VCaP (cell line): ENCODE measurements around the gene STAT5B.

ENCODE experiments used
- H3K27ac ChIP-seq: fragments of 450-650 bp; 2 replicates; pipeline ENCODE4 v1.5.1; 2017
- TF ChIP-seq, protein P1 (sequence below): fragments of 450-650 bp; conservative IDR thresholded peaks from 2 replicates; pipeline ENCODE4 v1.5.1; 2017; ENCODE audit warnings: mild to moderate bottlenecking, moderate library complexity

The STAT5B gene

DNA sequence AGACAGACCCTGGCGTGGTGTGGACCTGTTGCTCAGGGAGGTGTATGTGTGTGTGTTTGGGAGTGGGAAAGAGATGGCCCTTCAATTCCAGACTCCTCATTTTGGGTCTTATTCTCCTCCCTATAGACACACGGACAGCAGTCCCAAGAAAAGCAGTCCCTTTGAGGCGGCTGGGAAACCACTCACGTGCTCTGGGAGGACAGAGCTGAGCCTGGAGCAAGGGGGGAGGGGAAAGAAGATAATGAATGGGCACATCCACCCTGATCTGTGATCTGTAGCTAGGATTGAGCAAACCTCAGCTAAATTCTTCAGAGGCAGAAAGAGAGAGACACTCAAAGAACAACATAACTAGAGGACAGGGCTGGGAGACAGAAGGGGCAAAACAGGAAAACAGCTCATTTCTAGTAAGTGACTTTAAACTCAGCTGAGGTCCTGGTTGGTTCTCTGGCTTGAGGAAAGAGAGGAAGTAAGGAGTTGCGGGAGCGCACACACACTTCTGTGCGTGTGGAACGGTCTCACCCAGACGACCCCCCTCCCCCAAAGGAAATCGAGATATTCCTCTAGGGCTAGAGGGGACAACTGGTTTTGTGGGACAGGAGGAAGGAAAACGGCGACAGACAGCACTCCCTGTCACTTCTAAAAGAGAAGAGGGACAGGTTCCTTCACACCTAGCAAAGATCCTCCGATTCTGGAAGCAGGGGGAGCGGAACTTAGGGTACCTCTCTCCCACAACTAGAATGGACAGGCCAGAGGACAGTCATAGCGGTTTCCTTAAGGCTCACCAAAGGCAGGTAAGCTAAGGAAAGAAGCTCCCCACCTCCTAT lies 122.1 kb downstream of the STAT5B start:
- TF ChIP-seq, protein P1, sequence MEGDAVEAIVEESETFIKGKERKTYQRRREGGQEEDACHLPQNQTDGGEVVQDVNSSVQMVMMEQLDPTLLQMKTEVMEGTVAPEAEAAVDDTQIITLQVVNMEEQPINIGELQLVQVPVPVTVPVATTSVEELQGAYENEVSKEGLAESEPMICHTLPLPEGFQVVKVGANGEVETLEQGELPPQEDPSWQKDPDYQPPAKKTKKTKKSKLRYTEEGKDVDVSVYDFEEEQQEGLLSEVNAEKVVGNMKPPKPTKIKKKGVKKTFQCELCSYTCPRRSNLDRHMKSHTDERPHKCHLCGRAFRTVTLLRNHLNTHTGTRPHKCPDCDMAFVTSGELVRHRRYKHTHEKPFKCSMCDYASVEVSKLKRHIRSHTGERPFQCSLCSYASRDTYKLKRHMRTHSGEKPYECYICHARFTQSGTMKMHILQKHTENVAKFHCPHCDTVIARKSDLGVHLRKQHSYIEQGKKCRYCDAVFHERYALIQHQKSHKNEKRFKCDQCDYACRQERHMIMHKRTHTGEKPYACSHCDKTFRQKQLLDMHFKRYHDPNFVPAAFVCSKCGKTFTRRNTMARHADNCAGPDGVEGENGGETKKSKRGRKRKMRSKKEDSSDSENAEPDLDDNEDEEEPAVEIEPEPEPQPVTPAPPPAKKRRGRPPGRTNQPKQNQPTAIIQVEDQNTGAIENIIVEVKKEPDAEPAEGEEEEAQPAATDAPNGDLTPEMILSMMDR = no peak
- peak overlapping the region; percentile 67; the same call in 1 of the 2 replicates for H3K27ac ChIP-seq
